Renal cortex interstitium (tissue), 15 donors: Measurements from ENCODE around the gene LPAR1. TPM values are rescaled to one million over a fixed set of nuclear protein-coding genes. Genes with fewer than 3 reads are reported as not detected.

ENCODE experiments used
- DNase-seq, 11 donors: peaks; one replicate each; pipeline ENCODE4 v3.0.0-alpha.2; 2013; ENCODE audit warnings: low read depth in 9 of 11, low spot score in 4 of 11; ENCODE audit errors: extremely low read depth in 1 of 11
- long read RNA-seq, 16 experiments: transcript quantifications; one replicate each; lab custom pipeline, GENCODE V29; 2026
- polyA plus RNA-seq, 3 donors: library from polyadenylated mRNA; unstranded; fragments of 120-200 nt; gene quantifications; one replicate each; pipeline ENCODE4 v1.2.1, GENCODE V29; 2013; ENCODE audit not compliant: insufficient read length in 3 of 3

LPAR1 gene, protein sequence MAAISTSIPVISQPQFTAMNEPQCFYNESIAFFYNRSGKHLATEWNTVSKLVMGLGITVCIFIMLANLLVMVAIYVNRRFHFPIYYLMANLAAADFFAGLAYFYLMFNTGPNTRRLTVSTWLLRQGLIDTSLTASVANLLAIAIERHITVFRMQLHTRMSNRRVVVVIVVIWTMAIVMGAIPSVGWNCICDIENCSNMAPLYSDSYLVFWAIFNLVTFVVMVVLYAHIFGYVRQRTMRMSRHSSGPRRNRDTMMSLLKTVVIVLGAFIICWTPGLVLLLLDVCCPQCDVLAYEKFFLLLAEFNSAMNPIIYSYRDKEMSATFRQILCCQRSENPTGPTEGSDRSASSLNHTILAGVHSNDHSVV
- 10 to 100 TPM; 22.5 to 29.8 (median 24.6) TPM for polyA plus RNA-seq
- long read RNA-seq, donor 1: 0 reads
- long read RNA-seq, donor 2: 0 reads
- long read RNA-seq, donor 3, partial matches to known transcripts: 0 of 8 reads
- long read RNA-seq, donor 3, other reads (novel, unspliced or antisense): 6 of 8 reads
- long read RNA-seq, donor 4, partial matches to known transcripts: 8 of 8 reads
- long read RNA-seq, donor 4, other reads (novel, unspliced or antisense): 0 of 8 reads
- long read RNA-seq, donor 5: 0 reads
- long read RNA-seq, donor 6, partial matches to known transcripts: 5 of 5 reads
- long read RNA-seq, donor 6, other reads (novel, unspliced or antisense): 0 of 5 reads
- long read RNA-seq, donor 7, partial matches to known transcripts: 7 of 8 reads
- long read RNA-seq, donor 7, other reads (novel, unspliced or antisense): 0 of 8 reads
- long read RNA-seq, donor 8, partial matches to known transcripts: 0 of 11 reads
- long read RNA-seq, donor 8, other reads (novel, unspliced or antisense): 10 of 11 reads
- long read RNA-seq, donor 9, partial matches to known transcripts: 8 of 10 reads
- long read RNA-seq, donor 9, other reads (novel, unspliced or antisense): 0 of 10 reads
- long read RNA-seq, donor 10, partial matches to known transcripts: 7 of 8 reads
- long read RNA-seq, donor 10, other reads (novel, unspliced or antisense): 0 of 8 reads
- long read RNA-seq, donor 11, partial matches to known transcripts: 7 of 7 reads
- long read RNA-seq, donor 11, other reads (novel, unspliced or antisense): 0 of 7 reads
- long read RNA-seq, donor 12: 0 reads
- long read RNA-seq, donor 13: 0 reads
- long read RNA-seq, donor 14, partial matches to known transcripts: 14 of 14 reads
- long read RNA-seq, donor 14, other reads (novel, unspliced or antisense): 0 of 14 reads
- long read RNA-seq, donor 15, partial matches to known transcripts: 0 of 2 reads
- long read RNA-seq, donor 15, other reads (novel, unspliced or antisense): 0 of 2 reads
- long read RNA-seq, donor 16, partial matches to known transcripts: 24 of 31 reads
- long read RNA-seq, donor 16, other reads (novel, unspliced or antisense): 6 of 31 reads

DNA sequence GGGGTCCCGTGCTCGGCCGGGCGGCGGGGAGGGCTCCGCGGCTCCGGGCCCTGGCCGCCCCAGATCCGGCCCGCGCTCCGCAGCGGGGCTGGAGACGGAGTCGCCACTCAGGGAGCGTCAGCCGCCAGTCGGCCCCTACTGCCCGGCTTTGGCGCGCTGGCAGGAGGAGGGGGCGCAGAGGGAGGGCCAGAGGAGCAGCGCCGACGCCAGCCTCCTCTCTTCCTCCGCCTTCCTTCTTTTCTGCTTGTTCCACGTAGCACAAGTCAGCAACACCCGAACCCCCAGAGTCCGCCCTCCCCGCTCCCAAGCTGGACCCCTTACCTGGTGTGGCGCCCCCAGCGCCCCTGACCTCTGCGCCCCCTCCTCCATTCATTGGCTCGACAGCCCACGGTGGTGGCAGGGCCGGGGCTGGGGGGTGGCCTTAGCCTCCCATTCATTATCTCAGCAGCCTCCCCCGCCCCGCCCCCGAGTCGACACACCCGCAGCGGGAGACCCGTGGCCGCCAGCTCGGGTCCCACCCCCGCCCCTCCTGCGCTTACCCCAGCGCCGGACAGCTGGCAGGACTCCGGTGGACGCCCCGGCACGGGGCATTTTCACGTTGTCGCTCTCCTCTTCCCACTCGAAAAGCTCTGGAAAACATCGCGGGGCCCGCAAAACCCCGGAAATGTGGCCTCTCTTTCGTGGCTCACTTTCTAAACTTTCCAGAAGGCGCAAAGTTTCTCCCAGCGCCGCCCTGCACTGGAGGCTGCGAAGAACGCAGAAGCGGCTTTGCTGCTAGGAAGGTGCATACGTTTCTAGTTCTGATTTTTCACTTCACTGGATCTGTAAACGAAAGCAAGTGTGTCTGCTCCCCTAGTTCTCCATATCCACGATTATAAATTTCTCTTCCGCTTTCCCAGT, at the start of gene LPAR1:
Gene LPAR1, minus strand, starts transcription at position 140 of the 900 bp plus-strand sequence. CDS start 66,353 bp downstream, outside the sequence.
- peak in 9 of 11 donors; percentile 34 to 56 (median 45) for DNase-seq

- DNase-seq: no peak
These were observed 40.2 kb upstream of the LPAR1 start for GRCh38 chr9:111078391-111079038.

- DNase-seq: no peak
These were observed 38.2 kb upstream of the LPAR1 start for GRCh38 chr9:111076519-111076918.

DNA sequence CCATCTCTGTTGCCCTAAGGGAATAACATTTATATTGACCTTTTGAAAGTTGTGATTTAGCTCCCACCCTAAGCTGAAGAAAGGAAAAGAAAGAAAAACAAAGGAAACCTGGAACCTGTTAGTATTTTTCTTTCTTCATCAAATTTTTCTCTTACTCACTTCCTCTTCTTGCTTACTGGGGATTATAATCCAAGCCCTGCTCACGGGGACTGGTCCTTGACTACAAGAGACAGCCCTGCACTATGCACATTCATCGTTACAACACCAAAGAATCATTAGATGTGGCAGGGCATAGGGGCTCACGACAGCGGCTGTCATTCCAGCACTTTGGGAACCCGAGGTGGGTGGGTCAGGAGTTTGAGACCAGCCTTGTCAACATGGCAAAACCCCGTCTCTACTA, 37.8 kb upstream of the LPAR1 start:
- DNase-seq: no peak

GRCh38 chr9:111074395-111074794, 36.1 kb upstream of the LPAR1 start:
- DNase-seq: no peak

GRCh38 chr9:111069183-111069582, 30.9 kb upstream of the LPAR1 start:
- no peak for DNase-seq

DNA sequence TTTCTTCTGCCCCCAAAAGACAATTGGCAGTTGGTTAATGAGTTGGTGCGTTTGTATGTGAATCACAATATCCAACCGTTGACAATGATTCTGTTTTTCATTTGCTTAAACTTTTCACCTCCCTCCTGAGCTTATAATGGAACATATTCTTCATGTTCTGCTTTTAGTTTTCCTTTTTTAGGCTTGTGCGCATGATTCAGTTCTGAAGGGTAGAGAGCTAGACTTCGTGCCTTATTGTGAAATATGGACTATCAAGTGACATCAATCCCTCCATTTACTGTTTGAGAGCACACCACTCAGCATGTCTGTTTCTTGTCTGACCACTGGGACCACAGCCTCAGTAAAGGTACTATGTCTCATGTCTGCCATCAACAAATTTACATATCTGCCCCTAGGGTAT, 30.5 kb upstream of the LPAR1 start:
- no peak for DNase-seq

DNA sequence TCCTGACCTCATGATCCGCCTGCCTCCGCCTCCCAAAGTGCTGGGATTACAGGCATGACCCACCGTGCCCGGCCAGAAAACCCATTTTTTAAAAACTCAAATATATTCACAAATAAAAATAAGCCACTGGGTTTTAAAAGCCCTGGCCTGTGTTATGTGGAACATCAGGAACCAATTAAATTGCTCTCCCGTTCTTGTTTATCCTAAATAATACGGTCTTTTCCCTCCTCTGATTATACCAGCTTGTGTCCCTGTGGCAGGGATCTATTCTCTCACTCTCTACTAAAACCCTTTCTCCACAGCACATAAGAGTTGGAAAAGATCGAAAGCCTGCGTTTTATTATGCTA, 30.1 kb upstream of the LPAR1 start:
- DNase-seq: no peak

GRCh38 chr9:111066468-111066867, 28.2 kb upstream of the LPAR1 start:
- peak; percentile 31 to 62 (median 43) for DNase-seq

GRCh38 chr9:111065414-111065813, 27.1 kb upstream of the LPAR1 start:
- DNase-seq: no peak

- no peak for DNase-seq
These were observed 26.0 kb upstream of the LPAR1 start for GRCh38 chr9:111064160-111064837.

DNA sequence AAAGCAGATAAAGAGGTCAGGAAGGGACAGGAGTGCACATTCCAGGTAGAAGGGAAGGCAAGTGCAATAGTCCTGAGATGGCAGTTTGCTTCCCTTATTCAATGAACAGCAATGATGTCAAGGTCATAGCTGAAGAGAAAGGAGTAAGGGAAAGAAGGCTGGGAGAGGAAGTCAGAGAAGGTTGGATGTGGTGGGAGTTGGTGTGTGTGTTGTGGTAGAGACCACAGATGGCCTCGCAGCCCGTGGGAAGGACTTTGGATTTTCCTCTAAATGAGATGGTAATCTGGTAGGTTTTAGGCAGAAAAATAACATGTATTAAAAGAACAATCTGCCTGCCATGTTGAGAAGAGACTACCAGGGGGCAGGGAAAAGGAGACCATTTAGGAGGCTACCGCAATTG, 25.1 kb upstream of the LPAR1 start:
- no peak for DNase-seq

GRCh38 chr9:111058166-111058565, 19.9 kb upstream of the LPAR1 start:
- DNase-seq: no peak

GRCh38 chr9:111056538-111056937, 18.3 kb upstream of the LPAR1 start:
- no peak for DNase-seq

- no peak for DNase-seq
These were observed 14.5 kb upstream of the LPAR1 start for GRCh38 chr9:111052791-111053190.

DNA sequence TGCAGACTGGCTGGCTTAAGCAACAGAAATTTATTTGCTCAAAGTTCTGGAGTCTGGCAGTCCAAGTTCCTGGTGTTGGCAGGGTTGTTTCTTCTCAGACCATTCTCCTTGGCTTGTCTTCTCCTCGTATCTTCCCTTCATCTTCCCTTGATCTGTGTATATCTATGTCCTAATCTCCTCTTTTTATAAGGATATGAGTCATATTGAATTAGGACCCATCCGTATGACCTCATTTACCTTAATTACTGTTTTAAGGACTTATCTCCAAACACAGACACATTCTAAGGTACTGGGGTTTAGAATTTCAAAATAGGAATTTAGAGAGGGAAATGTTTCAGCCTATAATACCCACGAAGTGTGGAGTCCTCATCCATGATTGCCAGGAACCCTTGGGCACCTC, 13.1 kb upstream of the LPAR1 start:
- no peak for DNase-seq

DNA sequence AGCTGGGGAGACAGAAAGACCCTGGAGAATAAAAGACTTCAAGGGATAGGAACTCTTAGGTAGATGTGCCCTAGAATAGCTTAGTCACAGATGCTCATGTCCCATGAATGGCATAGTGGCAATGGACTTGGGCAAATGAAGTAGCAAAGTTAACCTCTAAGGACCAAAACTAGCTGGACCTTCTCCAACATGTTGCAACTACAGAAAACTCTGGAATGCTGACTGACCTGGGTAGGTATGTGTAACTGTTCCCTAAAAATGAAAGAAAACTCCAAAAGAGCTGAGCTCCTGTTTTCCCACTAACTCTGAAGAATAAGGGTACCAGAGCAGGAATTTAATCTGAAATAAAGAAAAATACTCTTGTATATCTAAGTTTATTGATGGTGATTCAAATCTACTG, 12.5 kb upstream of the LPAR1 start:
- DNase-seq: no peak
